Measurements from ENCODE around the gene PLIN5. TPM values are rescaled to one million over a fixed set of nuclear protein-coding genes. Genes with fewer than 3 reads are reported as not detected.

PLIN5 gene
- total RNA-seq, 1 donor from 2014 or later = 4.8 TPM

GRCh38 chr19:4559569-4559968 is 24.5 kb upstream of the PLIN5 start, which contains the start of gene SEMA6B:
Gene SEMA6B (minus strand): TSS chr19:4559684. CDS start chr19:4558457, 1,227 bp downstream.
- Mint-ChIP-seq H3K27ac (ENCODE audit: unreplicated experiment) (peak within 1 kb of the TSS; percentile 75), H3K4me3 (no peak within 1 kb of the TSS), H3K27me3 (ENCODE audit: low read depth) (no peaks in the 10 kb centered on the region), H3K36me3 (ENCODE audit: low read depth) (no peaks in the 10 kb centered on the region), H3K9me3 (no peaks in the 10 kb centered on the region), H3K4me1 (peaks cover 4% of the 10 kb centered on the region)
- no peak for DNase-seq (ENCODE audit: low read depth, low spot score)
- TF ChIP-seq, protein P1, sequence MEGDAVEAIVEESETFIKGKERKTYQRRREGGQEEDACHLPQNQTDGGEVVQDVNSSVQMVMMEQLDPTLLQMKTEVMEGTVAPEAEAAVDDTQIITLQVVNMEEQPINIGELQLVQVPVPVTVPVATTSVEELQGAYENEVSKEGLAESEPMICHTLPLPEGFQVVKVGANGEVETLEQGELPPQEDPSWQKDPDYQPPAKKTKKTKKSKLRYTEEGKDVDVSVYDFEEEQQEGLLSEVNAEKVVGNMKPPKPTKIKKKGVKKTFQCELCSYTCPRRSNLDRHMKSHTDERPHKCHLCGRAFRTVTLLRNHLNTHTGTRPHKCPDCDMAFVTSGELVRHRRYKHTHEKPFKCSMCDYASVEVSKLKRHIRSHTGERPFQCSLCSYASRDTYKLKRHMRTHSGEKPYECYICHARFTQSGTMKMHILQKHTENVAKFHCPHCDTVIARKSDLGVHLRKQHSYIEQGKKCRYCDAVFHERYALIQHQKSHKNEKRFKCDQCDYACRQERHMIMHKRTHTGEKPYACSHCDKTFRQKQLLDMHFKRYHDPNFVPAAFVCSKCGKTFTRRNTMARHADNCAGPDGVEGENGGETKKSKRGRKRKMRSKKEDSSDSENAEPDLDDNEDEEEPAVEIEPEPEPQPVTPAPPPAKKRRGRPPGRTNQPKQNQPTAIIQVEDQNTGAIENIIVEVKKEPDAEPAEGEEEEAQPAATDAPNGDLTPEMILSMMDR (conservative IDR thresholded peaks at IDR 0.05) = no peak

DNA sequence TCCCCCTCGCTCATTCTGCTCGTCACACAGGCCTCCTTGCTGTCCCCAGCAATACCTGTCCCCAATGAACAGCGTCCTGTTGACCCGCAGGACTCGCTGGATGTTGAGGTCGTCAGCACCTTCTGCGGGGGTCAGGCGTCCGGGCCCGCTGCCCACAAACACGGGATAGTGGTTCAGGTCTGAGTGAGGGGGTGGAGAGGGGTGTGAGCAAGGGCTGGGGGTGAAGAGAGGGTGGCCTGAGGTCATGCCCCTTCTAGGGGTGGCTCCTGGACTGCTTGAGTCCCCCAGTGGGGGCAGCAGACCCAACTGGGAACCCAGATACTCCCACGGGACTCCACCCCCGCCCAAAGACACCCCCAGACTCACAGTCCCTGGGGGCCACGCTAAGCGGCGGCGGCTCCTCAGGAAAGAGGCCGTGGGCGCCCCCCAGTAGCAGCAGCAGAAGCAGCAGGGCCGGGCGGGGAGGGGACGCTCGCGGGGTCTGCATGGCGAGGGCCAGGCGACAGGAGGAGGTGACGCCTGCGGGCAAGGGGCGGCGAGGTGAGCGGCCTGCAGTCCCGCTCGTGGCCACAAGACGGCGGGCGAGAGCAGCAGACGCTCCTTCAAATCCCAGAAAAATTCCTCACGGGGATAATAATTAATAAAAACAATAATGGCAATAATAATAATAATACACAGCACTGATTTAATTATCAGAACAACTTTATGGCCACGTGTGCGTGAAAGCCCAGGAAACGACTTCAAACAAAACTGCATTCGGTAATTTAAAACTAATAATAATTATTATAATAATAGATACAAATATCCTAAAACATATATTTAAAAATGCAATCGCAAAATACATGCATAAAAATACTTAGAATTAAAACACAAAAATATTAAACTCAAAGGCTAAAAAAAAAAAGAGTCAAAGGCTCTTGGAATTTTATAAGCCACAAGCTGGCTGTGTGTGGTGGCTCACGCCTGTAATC is 23.2 kb upstream of the PLIN5 start:
- Mint-ChIP-seq H3K9me3 (no peaks in the 10 kb centered on the region), H3K27ac (ENCODE audit: unreplicated experiment) (no peak overlapping the region), H3K4me3 (no peak overlapping the region), H3K27me3 (ENCODE audit: low read depth) (no peaks in the 10 kb centered on the region), H3K36me3 (ENCODE audit: low read depth) (peaks cover 7% of the 10 kb centered on the region), H3K4me1 (peaks cover 4% of the 10 kb centered on the region)
- peak; percentile 70 for DNase-seq (ENCODE audit: low read depth, low spot score)
- TF ChIP-seq, protein P1 (conservative IDR thresholded peaks at IDR 0.05) = peak; percentile 99

- peaks cover 12% of the 10 kb centered on the region for H3K36me3 Mint-ChIP-seq (ENCODE audit: low read depth)
- no peak for DNase-seq (ENCODE audit: low read depth, low spot score)
- H3K27me3 Mint-ChIP-seq (ENCODE audit: low read depth) = no peaks in the 10 kb centered on the region
- H3K27ac Mint-ChIP-seq (ENCODE audit: unreplicated experiment) = peak overlapping the region; percentile 81
- H3K4me3 Mint-ChIP-seq = no peak overlapping the region
- TF ChIP-seq, protein P1 (conservative IDR thresholded peaks at IDR 0.05) = peak; percentile 39
- peaks cover 5% of the 10 kb centered on the region for H3K9me3 Mint-ChIP-seq
- peaks cover 4% of the 10 kb centered on the region for H3K4me1 Mint-ChIP-seq
Observed at GRCh38 chr19:4557144-4557970, 22.3 kb upstream of the PLIN5 start.

DNA sequence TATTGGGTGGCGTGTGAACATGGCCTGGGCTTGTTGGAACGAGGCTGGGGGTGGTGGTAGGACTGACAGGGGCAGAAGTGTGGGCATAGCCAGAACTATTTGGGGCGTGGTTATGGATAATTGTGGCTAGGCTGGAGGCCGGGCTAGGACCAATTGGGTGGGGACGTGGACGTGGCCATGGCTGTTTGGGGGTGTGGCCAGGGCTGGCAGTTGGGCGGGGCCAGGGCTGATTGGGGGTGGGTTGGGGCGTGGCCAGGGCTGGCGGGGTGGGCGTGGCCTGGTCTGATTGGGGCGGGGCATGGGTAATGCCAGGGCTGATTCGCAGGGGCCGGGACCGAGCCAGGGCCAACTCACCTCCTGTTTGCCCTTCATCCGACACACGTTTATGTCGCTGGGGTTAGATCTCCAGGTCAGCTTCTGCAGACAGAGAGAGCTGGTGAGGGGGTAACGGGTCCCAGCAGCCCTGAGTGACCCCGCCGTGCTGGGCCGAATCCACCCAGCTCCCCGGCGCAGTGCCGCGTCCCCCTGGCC is 21.6 kb upstream of the PLIN5 start:
- Mint-ChIP-seq H3K4me1 (peaks cover 4% of the 10 kb centered on the region), H3K27ac (ENCODE audit: unreplicated experiment) (no peak overlapping the region), H3K36me3 (ENCODE audit: low read depth) (peaks cover 12% of the 10 kb centered on the region), H3K4me3 (no peak overlapping the region), H3K9me3 (peaks cover 5% of the 10 kb centered on the region), H3K27me3 (ENCODE audit: low read depth) (no peaks in the 10 kb centered on the region)
- DNase-seq (ENCODE audit: low read depth, low spot score) = peak; percentile 43
- TF ChIP-seq, protein P1 (conservative IDR thresholded peaks at IDR 0.05) = no peak
